OCI-LY7 (cell line): Measurements from ENCODE around the gene CYBB. TPM values are rescaled to one million over a fixed set of nuclear protein-coding genes. Genes with fewer than 3 reads are reported as not detected.

Experiments used
- BruUV-seq: library from RNA; stranded (reverse); fragments of 400-500 nt; replicated peaks from 2 replicates; lab custom pipeline; 2021; lab: Mats Ljungman, UMichigan
- CTCF ChIA-PET: fragments of 300-600 bp; sonication (Branson Sonifier 250); formaldehyde crosslinking; loops from one replicate; lab custom pipeline; 2022; ENCODE audit warnings: antibody characterized with exemption; ENCODE audit not compliant: unreplicated experiment; lab: Charles Lee
- POLR2A ChIA-PET: fragments of 300-600 bp; sonication (Branson Sonifier 250); formaldehyde crosslinking; loops from one replicate; lab custom pipeline; 2022; ENCODE audit warnings: antibody characterized with exemption; lab: Charles Lee
- DNase-seq: peaks from one replicate; pipeline ENCODE4 v3.0.0-alpha.2; 2015; ENCODE audit warnings: low spot score
- H2AFZ ChIP-seq: fragments of 200-600 bp; sonication (generic), shearing (Covaris generic); 2 replicates; pipeline ENCODE4 v1.6.1; 2014; ENCODE audit warnings: mild to moderate bottlenecking, antibody characterized with exemption, low read length, moderate library complexity
- H3K27ac ChIP-seq: fragments of 200-600 bp; sonication (generic); 2 replicates; pipeline ENCODE4 v1.5.1; 2014; ENCODE audit warnings: mixed run types, low read depth, mild to moderate bottlenecking, moderate library complexity, low read length, inconsistent platforms; ENCODE audit not compliant: poor library complexity, severe bottlenecking
- H3K36me3 ChIP-seq: fragments of 200-600 bp; sonication (generic); 2 replicates; pipeline ENCODE4 v1.6.1; 2014; ENCODE audit warnings: mild to moderate bottlenecking, antibody characterized with exemption, low read length, moderate library complexity, mixed read lengths; ENCODE audit not compliant: insufficient read depth
- H3K4me1 ChIP-seq: fragments of 200-600 bp; sonication (generic); 2 replicates; pipeline ENCODE4 v1.5.1; 2014; ENCODE audit warnings: mild to moderate bottlenecking, low read length; ENCODE audit not compliant: insufficient read depth, poor library complexity, severe bottlenecking
- H3K4me2 ChIP-seq: fragments of 200-600 bp; sonication (generic); 2 replicates; pipeline ENCODE4 v1.6.1; 2014; ENCODE audit warnings: mild to moderate bottlenecking, low read length
- H3K4me3 ChIP-seq: fragments of 200-600 bp; sonication (generic); 2 replicates; pipeline ENCODE4 v1.5.1; 2014; ENCODE audit warnings: mild to moderate bottlenecking, low read depth, low read length; ENCODE audit not compliant: poor library complexity, severe bottlenecking
- H3K79me2 ChIP-seq: fragments of 200-600 bp; sonication (generic); 2 replicates; pipeline ENCODE4 v1.6.1; 2016; ENCODE audit warnings: low read depth, mild to moderate bottlenecking, low read length, moderate library complexity, mixed read lengths; ENCODE audit not compliant: insufficient read depth
- H3K9me2 ChIP-seq: fragments of 200-600 bp; sonication (generic); 2 replicates; pipeline ENCODE4 v1.6.1; 2016; ENCODE audit warnings: mild to moderate bottlenecking, low read length, mixed read lengths; ENCODE audit not compliant: insufficient read depth
- H3K9me3 ChIP-seq: fragments of 200-600 bp; sonication (generic); 2 replicates; pipeline ENCODE4 v1.6.1; 2014; ENCODE audit warnings: mild to moderate bottlenecking, mixed run types, low read length, mixed read lengths
- H4K20me1 ChIP-seq: fragments of 200-600 bp; sonication (generic); 2 replicates; pipeline ENCODE4 v1.6.1; 2014; ENCODE audit warnings: mild to moderate bottlenecking, antibody characterized with exemption, low read length, moderate library complexity, mixed read lengths; ENCODE audit not compliant: insufficient read depth
- CTCF ChIP-seq: fragments of 200-600 bp; sonication (generic); conservative IDR thresholded peaks from 2 replicates; pipeline ENCODE4 v1.5.1; 2014; ENCODE audit warnings: mild to moderate bottlenecking, antibody characterized with exemption, low read length, moderate library complexity, mixed read lengths
- EZH2phosphoT487 ChIP-seq: fragments of 200-600 bp; sonication (generic); IDR thresholded peaks from 2 replicates; pipeline ENCODE4 v1.6.1; 2018; ENCODE audit warnings: low read depth, borderline replicate concordance, mild to moderate bottlenecking, mixed run types, antibody characterized with exemption, low read length, moderate library complexity, mixed read lengths
- intact Hi-C: fragments of 100-400 bp; cut with micrococcal nuclease; formaldehyde crosslinking; loops from one replicate; pipeline ENCODE4 v1.10.0; 2022; ENCODE audit not compliant: unreplicated experiment
- total RNA-seq, 2 experiments: library from RNA; depleted of rRNA in 1 of 2; stranded (reverse); fragments of >200 nt in 1 of 2; shearing (Covaris generic) in 1 of 2; gene quantifications; 2 replicates each; pipeline ENCODE4 v1.2.3, GENCODE V29; 2014 to 2022

The CYBB gene
- total RNA-seq, 2 experiments from 2014 or later = 25.4 to 38.3 TPM

DNA sequence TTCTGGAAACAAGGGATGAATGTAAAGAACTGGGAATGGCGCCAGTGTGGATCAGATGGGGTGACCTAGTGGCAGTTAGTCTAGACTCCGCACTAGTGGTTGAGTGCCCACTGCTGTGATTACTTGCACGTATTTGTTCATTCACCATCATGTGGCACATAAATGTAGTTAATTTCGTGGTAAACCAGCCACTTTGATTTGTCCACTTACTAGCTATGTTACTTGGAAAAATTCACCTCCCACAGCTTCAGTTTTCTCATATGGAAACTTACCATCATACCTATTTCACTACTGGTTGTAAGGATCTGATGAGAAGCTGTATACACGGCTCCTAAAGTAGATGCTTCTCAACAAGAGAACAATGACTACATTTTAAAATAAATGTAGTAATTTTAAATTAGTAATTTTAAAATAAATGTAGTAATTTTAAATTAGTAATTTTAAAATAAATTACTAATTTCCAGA is 67.9 kb downstream of the CYBB start:
- H3K4me2 ChIP-seq = no peak overlapping the region
- no peaks in the 10 kb centered on the region for H4K20me1 ChIP-seq
- H3K4me3 ChIP-seq = no peak overlapping the region
- no peak overlapping the region for H3K27ac ChIP-seq
- intact Hi-C loops = loop anchor here (10.0 kb wide), 1 partner anchor 343 kb away; no protein-coding TSS in a partner anchor
- no peak overlapping the region for H2AFZ ChIP-seq
- ChIA-PET POLR2A (interaction anchor here (1.1 kb wide), 1 partner anchor 24 kb away, joined by 6 read pairs; no protein-coding TSS in a partner anchor), CTCF (no interaction called here)
- DNase-seq = no peak
- no peaks in the 10 kb centered on the region for H3K9me2 ChIP-seq
- no peaks in the 10 kb centered on the region for H3K79me2 ChIP-seq
- H3K36me3 ChIP-seq = no peaks in the 10 kb centered on the region
- H3K4me1 ChIP-seq = no peaks in the 10 kb centered on the region
- TF ChIP-seq CTCF (no peak), EZH2phosphoT487 (no peak)
- no peaks in the 10 kb centered on the region for H3K9me3 ChIP-seq
- BruUV-seq = no TSS peak

DNA sequence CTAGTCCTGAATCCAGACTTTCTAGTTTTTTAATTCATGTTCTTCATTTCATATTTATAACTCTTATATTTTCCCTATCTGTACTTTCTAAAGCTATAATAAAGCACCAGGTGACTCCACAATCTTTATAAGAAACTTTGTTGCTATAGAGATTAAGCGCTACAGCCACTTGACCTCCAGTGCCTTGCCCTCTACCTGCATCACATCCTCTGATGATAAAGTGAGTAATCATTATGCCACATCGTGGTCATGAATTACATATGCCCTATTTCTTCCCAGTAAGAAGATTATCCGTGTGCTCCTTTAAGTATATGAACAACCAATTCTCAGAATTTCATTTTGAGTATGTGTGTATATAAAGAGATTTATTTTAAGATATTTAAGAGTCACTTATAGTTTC is 74.3 kb downstream of the CYBB start:
- Histone ChIP-seq H4K20me1 (no peaks in the 10 kb centered on the region), H3K27ac (no peak overlapping the region), H3K4me2 (no peak overlapping the region), H3K9me3 (no peaks in the 10 kb centered on the region), H2AFZ (no peak overlapping the region), H3K36me3 (no peaks in the 10 kb centered on the region), H3K4me1 (no peaks in the 10 kb centered on the region), H3K4me3 (no peak overlapping the region), H3K9me2 (no peaks in the 10 kb centered on the region), H3K79me2 (no peaks in the 10 kb centered on the region)
- intact Hi-C loops = loop anchor here (10.0 kb wide), 1 partner anchor 311 kb away; no protein-coding TSS in a partner anchor
- ChIA-PET POLR2A (no interaction called here), CTCF (no interaction called here)
- BruUV-seq = no TSS peak
- no peak for DNase-seq
- no peak for TF ChIP-seq EZH2phosphoT487
- no peak for TF ChIP-seq CTCF

DNA sequence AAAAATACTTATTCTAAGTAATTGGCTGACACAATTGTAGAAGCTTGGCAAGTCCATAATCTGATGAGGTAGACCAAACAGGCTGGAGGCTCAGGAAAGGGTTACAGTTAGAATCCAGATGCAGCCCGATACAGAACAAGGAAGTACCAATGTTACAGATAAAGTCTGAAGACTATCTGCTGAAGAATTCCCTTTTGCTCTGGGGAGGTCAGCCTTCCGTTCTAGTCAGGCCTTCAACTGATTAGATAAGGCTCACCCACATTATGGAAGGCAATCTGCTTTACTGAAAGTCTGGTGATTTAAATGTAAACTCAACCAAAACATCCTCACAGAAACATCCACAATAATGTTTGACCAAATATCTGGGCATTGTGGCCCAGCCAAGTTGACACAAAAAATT is 74.9 kb downstream of the CYBB start:
- ChIA-PET CTCF (no interaction called here), POLR2A (no interaction called here)
- Histone ChIP-seq H3K79me2 (no peaks in the 10 kb centered on the region), H3K27ac (no peak overlapping the region), H3K9me2 (no peaks in the 10 kb centered on the region), H4K20me1 (no peaks in the 10 kb centered on the region), H3K4me3 (no peak overlapping the region), H2AFZ (no peak overlapping the region), H3K4me1 (no peaks in the 10 kb centered on the region), H3K4me2 (no peak overlapping the region), H3K9me3 (no peaks in the 10 kb centered on the region), H3K36me3 (no peaks in the 10 kb centered on the region)
- intact Hi-C loops = loop anchor here (10.0 kb wide), 1 partner anchor 310 kb away; no protein-coding TSS in a partner anchor
- DNase-seq = no peak
- TF ChIP-seq CTCF (no peak), EZH2phosphoT487 (no peak)
- no TSS peak for BruUV-seq
